GM12874 (cell line): ENCODE measurements around the gene NUP205.

ENCODE experiments used
- TF ChIP-seq, protein P1 (sequence below): IDR thresholded peaks from 2 replicates; pipeline ENCODE4 v1.5.1; 2011; ENCODE audit warnings: low read depth, mild to moderate bottlenecking, control low read depth, low read length, moderate library complexity; ENCODE audit not compliant: insufficient read depth

The NUP205 gene

DNA sequence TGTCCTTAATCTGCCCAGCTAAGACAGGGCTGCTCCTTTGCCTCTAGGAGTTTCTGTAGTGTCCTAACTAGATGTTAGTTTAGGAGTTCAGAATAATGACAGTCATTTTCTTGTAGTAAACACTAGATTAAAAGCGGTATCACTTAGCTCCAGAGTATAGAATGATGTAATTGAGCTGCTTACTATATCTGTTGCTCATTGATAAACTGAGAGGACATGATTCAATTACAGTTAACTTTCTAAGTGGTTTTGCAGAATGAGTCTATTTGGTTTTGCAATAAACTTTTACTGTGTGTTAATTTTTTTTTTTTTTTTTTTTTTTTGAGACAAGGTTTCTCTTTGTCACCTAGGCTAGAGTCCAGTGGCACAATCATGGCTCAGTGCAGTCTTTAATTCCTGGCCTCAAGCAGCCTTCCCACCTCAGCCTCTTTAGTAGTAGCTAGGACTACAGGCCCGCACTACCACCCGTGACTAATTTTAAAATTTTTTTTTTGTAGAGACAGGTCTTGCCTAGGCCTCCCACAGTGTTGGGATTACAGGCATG lies 106.4 kb downstream of the NUP205 start:
- TF ChIP-seq, protein P1, sequence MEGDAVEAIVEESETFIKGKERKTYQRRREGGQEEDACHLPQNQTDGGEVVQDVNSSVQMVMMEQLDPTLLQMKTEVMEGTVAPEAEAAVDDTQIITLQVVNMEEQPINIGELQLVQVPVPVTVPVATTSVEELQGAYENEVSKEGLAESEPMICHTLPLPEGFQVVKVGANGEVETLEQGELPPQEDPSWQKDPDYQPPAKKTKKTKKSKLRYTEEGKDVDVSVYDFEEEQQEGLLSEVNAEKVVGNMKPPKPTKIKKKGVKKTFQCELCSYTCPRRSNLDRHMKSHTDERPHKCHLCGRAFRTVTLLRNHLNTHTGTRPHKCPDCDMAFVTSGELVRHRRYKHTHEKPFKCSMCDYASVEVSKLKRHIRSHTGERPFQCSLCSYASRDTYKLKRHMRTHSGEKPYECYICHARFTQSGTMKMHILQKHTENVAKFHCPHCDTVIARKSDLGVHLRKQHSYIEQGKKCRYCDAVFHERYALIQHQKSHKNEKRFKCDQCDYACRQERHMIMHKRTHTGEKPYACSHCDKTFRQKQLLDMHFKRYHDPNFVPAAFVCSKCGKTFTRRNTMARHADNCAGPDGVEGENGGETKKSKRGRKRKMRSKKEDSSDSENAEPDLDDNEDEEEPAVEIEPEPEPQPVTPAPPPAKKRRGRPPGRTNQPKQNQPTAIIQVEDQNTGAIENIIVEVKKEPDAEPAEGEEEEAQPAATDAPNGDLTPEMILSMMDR: no peak

DNA sequence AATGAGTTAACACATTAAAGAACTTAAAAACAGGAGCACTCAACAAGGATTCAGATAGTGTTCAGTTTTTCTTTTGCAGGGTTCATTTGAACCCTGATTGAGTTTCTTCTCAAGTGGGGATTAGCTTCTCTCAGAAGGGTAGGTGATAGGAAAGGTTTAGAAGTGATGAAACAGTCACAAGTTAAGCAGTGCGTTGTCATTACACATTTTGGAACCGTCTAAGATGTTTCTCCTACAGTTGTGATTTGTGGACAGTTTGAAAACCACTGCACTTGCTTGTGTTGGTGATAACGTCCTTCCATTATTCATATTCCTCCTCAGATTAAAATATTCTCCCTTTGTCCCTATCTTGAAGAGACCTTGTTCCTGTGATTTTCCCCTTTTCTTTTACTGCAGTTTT lies 107.3 kb downstream of the NUP205 start:
- TF ChIP-seq, protein P1: no peak

DNA sequence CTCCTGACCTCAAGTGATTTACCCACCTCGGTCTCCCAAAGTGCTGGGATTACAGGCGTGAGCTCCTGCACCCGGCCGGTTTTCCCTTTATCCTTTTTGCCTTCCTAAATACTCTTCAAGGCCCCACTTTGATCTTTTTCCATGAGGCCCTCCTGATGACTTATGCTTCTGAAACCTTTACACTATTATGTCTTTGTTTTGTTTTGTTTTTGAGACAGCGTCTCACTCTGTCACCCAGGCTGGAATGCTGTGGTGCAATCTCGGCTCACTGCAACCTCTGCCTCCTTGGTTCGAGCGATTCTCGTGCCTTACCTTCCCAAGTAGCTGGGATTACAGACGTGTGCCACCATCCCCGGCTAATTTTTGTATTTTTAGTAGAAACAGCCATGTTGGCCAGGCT lies 108.4 kb downstream of the NUP205 start:
- TF ChIP-seq, protein P1: no peak

DNA sequence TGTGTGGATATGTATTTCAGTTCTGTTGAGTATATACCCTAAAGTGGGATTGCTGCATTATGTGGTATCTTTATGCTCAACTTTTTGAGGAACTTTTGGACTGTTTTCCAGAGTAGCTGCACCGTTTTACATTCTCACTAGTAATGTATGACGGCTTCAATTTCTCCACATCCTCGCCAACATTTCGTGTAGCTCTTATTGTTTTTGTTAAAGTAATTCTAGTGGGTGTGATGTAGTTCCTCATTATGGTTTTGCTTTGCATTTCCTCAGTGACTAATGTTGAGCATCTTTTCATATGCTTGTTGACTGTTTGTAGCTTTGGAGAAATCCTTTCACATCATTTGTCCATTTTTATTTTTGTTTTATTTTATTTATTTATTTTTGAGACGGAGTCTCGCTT lies 109.1 kb downstream of the NUP205 start:
- TF ChIP-seq, protein P1: no peak

DNA sequence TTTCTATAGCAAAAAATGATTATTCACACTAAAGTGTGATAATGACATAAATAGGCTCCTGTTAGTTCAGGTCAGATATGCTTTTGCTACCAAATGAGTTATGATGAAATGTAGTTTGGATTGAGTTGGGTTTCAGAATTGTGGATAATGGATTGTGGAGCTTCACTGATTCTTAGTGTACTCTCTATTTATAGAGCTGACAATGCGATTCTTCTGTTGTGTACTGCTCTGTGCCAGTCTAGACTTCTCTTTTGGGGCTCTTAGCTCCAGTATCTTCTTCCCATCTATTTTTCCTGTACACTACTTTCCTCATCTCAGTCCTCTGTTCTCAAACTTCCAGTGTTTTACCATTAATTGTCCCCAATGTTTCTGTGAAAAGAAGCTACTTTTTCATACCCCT lies 112.1 kb downstream of the NUP205 start:
- TF ChIP-seq, protein P1: no peak

DNA sequence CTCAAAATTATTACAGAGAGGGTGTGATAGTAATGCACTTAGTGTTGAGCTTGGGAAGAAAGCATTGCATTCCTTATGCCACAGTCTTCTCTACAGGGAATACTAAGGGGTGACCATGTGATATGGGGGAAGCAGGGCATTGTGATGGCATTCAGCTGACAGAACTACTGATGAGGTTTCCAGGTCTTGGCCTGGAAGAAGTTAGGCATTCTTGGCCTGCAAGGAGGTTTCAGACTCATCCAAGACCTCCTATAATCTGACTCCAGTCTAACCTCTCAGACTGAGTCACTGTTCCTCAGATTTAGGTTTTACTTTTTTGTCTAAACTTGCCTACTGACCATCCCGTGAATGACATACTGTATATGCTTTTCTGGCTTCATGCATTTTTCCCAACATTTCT lies 112.5 kb downstream of the NUP205 start:
- TF ChIP-seq, protein P1: no peak

DNA sequence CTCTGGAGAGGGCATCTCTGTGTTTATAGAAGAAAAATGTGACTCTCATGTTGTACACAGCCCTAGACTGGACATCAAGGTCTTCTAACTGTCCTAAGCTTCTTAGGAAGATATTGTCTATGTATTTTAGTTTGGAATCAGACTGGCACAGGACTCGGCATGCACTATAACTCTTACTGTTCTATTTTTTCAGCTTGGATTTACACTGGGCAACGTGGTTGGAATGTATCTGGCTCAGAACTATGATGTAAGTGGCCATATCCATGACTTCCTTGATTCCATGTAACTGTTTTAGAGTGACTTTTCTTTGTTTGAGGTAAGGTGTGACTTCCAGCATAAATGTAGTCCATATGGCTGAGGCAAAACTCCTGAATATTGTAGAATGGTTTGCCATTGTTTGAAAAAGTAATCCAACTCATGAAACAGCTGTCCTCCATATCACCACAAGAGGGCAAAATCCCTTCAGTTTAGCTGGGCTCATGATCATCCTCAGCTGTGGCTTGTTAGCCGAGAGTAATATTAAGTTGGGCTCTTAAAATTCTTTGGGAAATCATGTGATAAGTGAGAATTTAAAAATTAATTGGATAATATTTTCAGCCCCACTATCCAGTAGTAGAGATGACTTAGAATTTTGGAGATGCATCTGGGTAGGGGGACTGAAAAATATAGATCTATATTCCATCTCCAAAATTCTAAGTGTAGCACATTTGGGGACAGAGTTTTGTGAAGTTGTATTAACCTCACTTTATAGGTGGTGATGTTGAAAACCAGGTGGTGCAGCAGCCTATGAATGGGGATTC lies 115.0 kb downstream of the NUP205 start:
- TF ChIP-seq, protein P1: peak; percentile 64
